H1 (cell line): ENCODE results near the gene DLG5. TPM values are rescaled to one million over a fixed set of nuclear protein-coding genes. Genes with fewer than 3 reads are reported as not detected.

Experiments
- CTCF ChIA-PET: fragments of 300-600 bp; sonication (Branson Sonifier 250); formaldehyde crosslinking; loops from one replicate; lab custom pipeline; 2021; ENCODE audit not compliant: partially characterized antibody; lab: Charles Lee
- POLR2A ChIA-PET: fragments of 300-600 bp; sonication (Branson Sonifier 250); formaldehyde crosslinking; loops from one replicate; lab custom pipeline; 2021; ENCODE audit warnings: inconsistent platforms; ENCODE audit not compliant: partially characterized antibody; lab: Charles Lee
- DNase-seq, 2 experiments: peaks; one replicate each; pipeline versions ENCODE4 v3.0.0 to v3.0.0-alpha.2; 2010 to 2022; ENCODE audit warnings: low spot score in 2 of 2, low read depth in 1 of 2, mixed read lengths in 1 of 2
- FAIRE-seq: peaks from 2 replicates; lab custom pipeline; 2011; peaks lifted over from hg19 to GRCh38; lab: Jason Lieb, UNC
- H2AFZ ChIP-seq: 2 replicates; pipeline ENCODE4 v1.8.1; 2012; ENCODE audit warnings: low read length, inconsistent platforms
- H2AK5ac ChIP-seq: 2 replicates; pipeline ENCODE4 v1.6.1; 2013; ENCODE audit warnings: low read depth, low read length
- H2BK120ac ChIP-seq: replicated peaks from 2 replicates; pipeline ENCODE3; 2013; ENCODE audit warnings: low read depth, low read length, inconsistent platforms
- H2BK12ac ChIP-seq: 2 replicates; pipeline ENCODE4 v1.6.1; 2013; ENCODE audit warnings: low read depth, low read length
- H2BK15ac ChIP-seq: 2 replicates; pipeline ENCODE4 v1.6.1; 2013; ENCODE audit warnings: low read length
- H2BK20ac ChIP-seq: 2 replicates; pipeline ENCODE4 v1.6.1; 2013; ENCODE audit warnings: low read length
- H2BK5ac ChIP-seq: 2 replicates; pipeline ENCODE4 v1.6.1; 2013; ENCODE audit warnings: low read depth, low read length
- H3K14ac ChIP-seq: 2 replicates; pipeline ENCODE4 v1.6.1; 2013; ENCODE audit warnings: inconsistent platforms; ENCODE audit not compliant: insufficient read length
- H3K18ac ChIP-seq: 2 replicates; pipeline ENCODE4 v1.6.1; 2013; ENCODE audit warnings: low read length; ENCODE audit errors: extremely low read depth
- H3K23ac ChIP-seq: 2 replicates; pipeline ENCODE4 v1.6.1; 2013; ENCODE audit warnings: inconsistent platforms; ENCODE audit not compliant: insufficient read length
- H3K23me2 ChIP-seq: 2 replicates; pipeline ENCODE4 v1.6.1; 2013; ENCODE audit warnings: low read depth, low read length
- H3K27ac ChIP-seq: 2 replicates; pipeline ENCODE4 v1.6.1; 2011; ENCODE audit warnings: low read depth, low read length, inconsistent platforms
- H3K27me3 ChIP-seq, 4 experiments: replicated peaks in 1 of 4; 1 replicate in 1 of 4; 2 replicates in 3 of 4; pipeline versions ENCODE4 v1.6.1 to v1.8.1; 2011 to 2013; ENCODE audit warnings: low read length in 3 of 4, mild to moderate bottlenecking in 3 of 4, inconsistent platforms in 2 of 4, mixed read lengths in 2 of 4, moderate library complexity in 1 of 4; ENCODE audit not compliant: control insufficient read depth in 3 of 4, insufficient read depth in 3 of 4; ENCODE audit errors: extremely low read depth in 1 of 4
- H3K36me3 ChIP-seq, 4 experiments: 2 replicates each; pipeline versions ENCODE4 v1.6.1 to v1.8.1; 2011 to 2013; ENCODE audit warnings: mild to moderate bottlenecking in 4 of 4, low read length in 3 of 4, moderate library complexity in 2 of 4, control low read depth in 1 of 4, inconsistent platforms in 1 of 4; ENCODE audit not compliant: insufficient read depth in 4 of 4, control insufficient read depth in 2 of 4
- H3K4ac ChIP-seq: replicated peaks from 2 replicates; pipeline ENCODE3; 2013; ENCODE audit warnings: low read length, low read depth, mixed read lengths, inconsistent platforms; ENCODE audit not compliant: insufficient read length
- H3K4me1 ChIP-seq, 4 experiments: replicated peaks in 1 of 4; 1 replicate in 1 of 4; 2 replicates in 3 of 4; pipeline versions ENCODE4 v1.6.1 to v1.8.1; 2011 to 2013; ENCODE audit warnings: low read length in 3 of 4, inconsistent platforms in 2 of 4, mixed read lengths in 1 of 4; ENCODE audit not compliant: insufficient read depth in 4 of 4, control insufficient read depth in 3 of 4
- H3K4me2 ChIP-seq, 2 experiments: 2 replicates each; pipeline versions ENCODE4 v1.6.1 to v1.8.1; 2011 to 2013; ENCODE audit warnings: low read depth in 2 of 2, low read length in 2 of 2, control low read depth in 1 of 2, inconsistent platforms in 1 of 2, mild to moderate bottlenecking in 1 of 2; ENCODE audit not compliant: insufficient read depth in 1 of 2
- H3K4me3 ChIP-seq, 4 experiments: fragments of 200-600, 300-600 bp in 1 of 4; sonication (generic), shearing (Covaris generic), sonication (Bioruptor Twin) in 1 of 4; 2 replicates each; pipeline versions ENCODE4 v1.5.1 to v1.8.1; 2011 to 2016; ENCODE audit warnings: low read length in 4 of 4, low read depth in 3 of 4, control low read depth in 2 of 4, inconsistent platforms in 2 of 4, mild to moderate bottlenecking in 2 of 4, mixed read lengths in 1 of 4, moderate library complexity in 1 of 4; ENCODE audit not compliant: insufficient read depth in 2 of 4; ENCODE audit errors: extremely low read depth in 1 of 4
- H3K56ac ChIP-seq: replicated peaks from 2 replicates; pipeline ENCODE3; 2013; ENCODE audit warnings: low read depth, mild to moderate bottlenecking, mixed read lengths, low read length, inconsistent platforms; ENCODE audit not compliant: insufficient read length
- H3K79me1 ChIP-seq: 2 replicates; pipeline ENCODE4 v1.6.1; 2013; ENCODE audit warnings: low read depth, low read length, control low read depth
- H3K79me2 ChIP-seq, 2 experiments: 2 replicates each; pipeline versions ENCODE4 v1.6.1 to v1.8.1; 2012 to 2013; ENCODE audit warnings: low read length in 2 of 2, mild to moderate bottlenecking in 2 of 2, inconsistent platforms in 1 of 2; ENCODE audit not compliant: insufficient read depth in 2 of 2, control insufficient read depth in 1 of 2
- H3K9ac ChIP-seq, 4 experiments: replicated peaks in 1 of 4; 1 replicate in 1 of 4; 2 replicates in 3 of 4; pipeline versions ENCODE4 v1.6.1 to v1.8.1; 2011 to 2013; ENCODE audit warnings: low read depth in 3 of 4, low read length in 3 of 4, control low read depth in 2 of 4, mild to moderate bottlenecking in 2 of 4, moderate library complexity in 2 of 4, inconsistent platforms in 1 of 4; ENCODE audit errors: extremely low read depth in 1 of 4
- H3K9me3 ChIP-seq, 2 experiments: 2 replicates each; pipeline versions ENCODE4 v1.6.1 to v1.8.1; 2012 to 2013; ENCODE audit warnings: mild to moderate bottlenecking in 2 of 2, moderate library complexity in 2 of 2, control low read depth in 1 of 2, inconsistent platforms in 1 of 2, low read depth in 1 of 2, low read length in 1 of 2, mixed read lengths in 1 of 2; ENCODE audit not compliant: insufficient read depth in 2 of 2
- H4K20me1 ChIP-seq, 2 experiments: replicated peaks in 1 of 2; 2 replicates each; pipeline versions ENCODE3 to v1.8.1; 2011 to 2013; ENCODE audit warnings: inconsistent platforms in 2 of 2, low read length in 2 of 2, mild to moderate bottlenecking in 1 of 2; ENCODE audit not compliant: insufficient read depth in 2 of 2, control insufficient read depth in 1 of 2
- H4K5ac ChIP-seq: 2 replicates; pipeline ENCODE4 v1.6.1; 2013; ENCODE audit warnings: low read length, low read depth, mixed read lengths, inconsistent platforms; ENCODE audit not compliant: insufficient read length
- H4K8ac ChIP-seq: 2 replicates; pipeline ENCODE4 v1.8.0; 2013; ENCODE audit warnings: mild to moderate bottlenecking, moderate library complexity, low read length, inconsistent platforms; ENCODE audit not compliant: insufficient read depth; ENCODE audit errors: extremely low read depth
- H4K91ac ChIP-seq: replicated peaks from 2 replicates; pipeline ENCODE3; 2013; ENCODE audit warnings: low read length, mixed read lengths, inconsistent platforms; ENCODE audit not compliant: insufficient read length
- NANOG ChIP-seq: IDR thresholded peaks from 2 replicates; pipeline ENCODE4 v1.6.1; 2011; ENCODE audit warnings: low read length, low read depth, mild to moderate bottlenecking, inconsistent platforms; ENCODE audit not compliant: insufficient read depth, poor library complexity, severe bottlenecking
- RFX5 ChIP-seq: IDR thresholded peaks from 2 replicates; pipeline ENCODE4 v1.6.1; 2011; ENCODE audit warnings: low read depth, low read length, improper control_type of control experiment, borderline replicate concordance
- TCF12 ChIP-seq: IDR thresholded peaks from 2 replicates; pipeline ENCODE4 v1.6.1; 2011; ENCODE audit warnings: low read depth, mild to moderate bottlenecking, low read length
- WGBS, 2 experiments: shearing (Covaris generic) in 1 of 2; methylation state at CpG; one replicate each; pipeline versions ENCODE4 v1.1.6 to v1.1.7; 2013 to 2015; ENCODE audit warnings: low lambda C conversion rate in 2 of 2, mixed read lengths in 2 of 2, inconsistent platforms in 1 of 2, low coverage in 1 of 2, missing lambda C conversion rate in 1 of 2; ENCODE audit not compliant: insufficient replicate concordance in 2 of 2, insufficient coverage in 1 of 2, insufficient read length in 1 of 2; ENCODE audit errors: extremely low coverage in 1 of 2, missing lambda C conversion rate in 1 of 2; 5-methylcytosine and 5-hydroxymethylcytosine counted together
- polyA plus RNA-seq, 7 experiments: library from polyadenylated mRNA; depleted of rRNA in 3 of 7; stranded (reverse) in 5 of 7; unstranded in 2 of 7; fragments of >200 nt in 5 of 7; fragments of 200-250 nt in 2 of 7; gene quantifications; 1 replicate in 5 of 7; 2 replicates in 1 of 7; 4 replicates in 1 of 7; pipeline versions ENCODE4 v1.2.1 to v1.2.3, GENCODE V29; 2011 to 2013; ENCODE audit warnings: missing spikeins in 2 of 7, mixed read lengths in 2 of 7
- total RNA-seq: library from RNA; stranded (reverse); fragmentation: NEBNext Ultra II Directional; extraction: Animal tissue kit (Norgen Biotek cat#: 25700); gene quantifications from 2 replicates; pipeline ENCODE4 v1.2.1, GENCODE V29; 2021
- TF ChIP-seq, protein P1 (sequence below), 3 experiments: IDR thresholded peaks; 1 replicate in 2 of 3; 2 replicates in 1 of 3; pipeline versions ENCODE4 v1.5.1 to v1.6.1; 2011; ENCODE audit warnings: low read length in 3 of 3, mild to moderate bottlenecking in 3 of 3, inconsistent platforms in 2 of 3, low read depth in 1 of 3, moderate library complexity in 1 of 3; ENCODE audit not compliant: insufficient read depth in 1 of 3; ENCODE audit errors: control extremely low read depth in 1 of 3
- TF ChIP-seq, protein P2 (sequence below): IDR thresholded peaks from 2 replicates; pipeline ENCODE4 v1.6.1; 2012; ENCODE audit warnings: inconsistent platforms

DLG5 gene
- total and polyA plus RNA-seq, 2 of the 8 experiments (the other 6 are each of a cell fraction or from before 2014, with no cell fraction given): 15.6 to 71.4 TPM

DNA sequence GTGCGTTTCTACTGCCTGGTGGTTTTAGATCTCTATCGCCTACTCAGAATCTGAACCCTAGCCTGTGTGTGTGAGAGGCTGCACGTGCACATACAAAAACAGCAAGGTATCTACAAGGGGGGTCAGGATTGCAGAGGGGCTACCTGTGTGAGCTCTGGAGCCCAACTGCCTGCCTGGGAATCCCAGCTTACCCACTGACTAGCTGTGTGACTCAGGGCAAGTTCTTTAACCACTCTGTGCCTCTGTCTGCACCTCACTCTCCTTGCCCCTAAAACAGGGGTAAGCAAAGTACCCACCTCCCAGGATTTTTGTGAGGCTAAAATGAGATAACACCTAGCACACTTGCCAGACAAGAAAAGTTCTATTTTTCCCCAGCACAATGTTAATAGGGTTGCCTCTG, 32.5 kb downstream of the DLG5 start:
- Histone ChIP-seq H3K79me1 (peaks cover 11% of the 10 kb centered on the region), H4K20me1 (peaks cover 5 to 7% of the 10 kb centered on the region in 2 experiments), H2BK5ac (no peak overlapping the region; the same call in 1 of the 2 replicates), H3K4ac (no peak overlapping the region), H3K4me2 (no peak overlapping the region), H2BK15ac (no peak overlapping the region), H2BK120ac (no peak overlapping the region), H3K79me2 (peaks cover 4 to 77% of the 10 kb centered on the region in 2 experiments; a peak in 3 of 4 replicates), H3K9ac (no peak overlapping the region), H3K23ac (no peak overlapping the region), H3K36me3 (no peaks in the 10 kb centered on the region), H3K18ac (no peak overlapping the region), H3K4me1 (peaks cover 6 to 39% (median 22%) of the 10 kb centered on the region in 4 experiments), H2AK5ac (no peak overlapping the region), H3K4me3 (no peak overlapping the region), H4K91ac (no peak overlapping the region), H4K5ac (no peak overlapping the region), H2BK12ac (no peak overlapping the region; the same call in 1 of the 2 replicates), H3K27me3 (no peaks in the 10 kb centered on the region), H2AFZ (no peak overlapping the region), H3K56ac (no peak overlapping the region), H3K14ac (no peak overlapping the region), H4K8ac (no peak overlapping the region), H3K9me3 (no peaks in the 10 kb centered on the region), H3K23me2 (no peaks in the 10 kb centered on the region), H2BK20ac (no peak overlapping the region), H3K27ac (no peak overlapping the region)
- 69% methylated on average over 3 of the region's 3 CpGs; no CpG with 5 or more reads in 1 of the 2 experiments for WGBS, 2 experiments
- TF ChIP-seq NANOG (no peak), TCF12 (no peak), RFX5 (no peak)
- TF ChIP-seq, protein P1, sequence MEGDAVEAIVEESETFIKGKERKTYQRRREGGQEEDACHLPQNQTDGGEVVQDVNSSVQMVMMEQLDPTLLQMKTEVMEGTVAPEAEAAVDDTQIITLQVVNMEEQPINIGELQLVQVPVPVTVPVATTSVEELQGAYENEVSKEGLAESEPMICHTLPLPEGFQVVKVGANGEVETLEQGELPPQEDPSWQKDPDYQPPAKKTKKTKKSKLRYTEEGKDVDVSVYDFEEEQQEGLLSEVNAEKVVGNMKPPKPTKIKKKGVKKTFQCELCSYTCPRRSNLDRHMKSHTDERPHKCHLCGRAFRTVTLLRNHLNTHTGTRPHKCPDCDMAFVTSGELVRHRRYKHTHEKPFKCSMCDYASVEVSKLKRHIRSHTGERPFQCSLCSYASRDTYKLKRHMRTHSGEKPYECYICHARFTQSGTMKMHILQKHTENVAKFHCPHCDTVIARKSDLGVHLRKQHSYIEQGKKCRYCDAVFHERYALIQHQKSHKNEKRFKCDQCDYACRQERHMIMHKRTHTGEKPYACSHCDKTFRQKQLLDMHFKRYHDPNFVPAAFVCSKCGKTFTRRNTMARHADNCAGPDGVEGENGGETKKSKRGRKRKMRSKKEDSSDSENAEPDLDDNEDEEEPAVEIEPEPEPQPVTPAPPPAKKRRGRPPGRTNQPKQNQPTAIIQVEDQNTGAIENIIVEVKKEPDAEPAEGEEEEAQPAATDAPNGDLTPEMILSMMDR (IDR thresholded peaks at IDR 0.05; ENCODE audit: control extremely low read depth in 1 of 3, insufficient read depth in 1 of 3, low read depth in 1 of 3, low read length in 3 of 3): no peak
- TF ChIP-seq, protein P2, sequence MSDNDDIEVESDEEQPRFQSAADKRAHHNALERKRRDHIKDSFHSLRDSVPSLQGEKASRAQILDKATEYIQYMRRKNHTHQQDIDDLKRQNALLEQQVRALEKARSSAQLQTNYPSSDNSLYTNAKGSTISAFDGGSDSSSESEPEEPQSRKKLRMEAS: no peak
- ChIA-PET CTCF (interaction anchor here (0.8 to 5.8 kb wide), 7 partner anchors 9 to 98 kb away, joined by 3 to 47 read pairs (median 5); no protein-coding TSS in a partner anchor), POLR2A (interaction anchor here (1.4 to 1.5 kb wide), 2 partner anchors 11 to 19 kb away, joined by 3 read pairs; no protein-coding TSS in a partner anchor)
- FAIRE-seq (no peak), DNase-seq (no peak)
